Endothelial cell of hepatic sinusoid (primary cell): ENCODE data around the gene ZNF678.
"Not testable (repeated sequence)": the region's sequence is repeated elsewhere in the genome, so short reads cannot be mapped to it uniquely, and the experiment has no call there.

Experiments used
- in situ Hi-C: cut with HindIII; loops from 2 replicates; pipeline ENCODE4 v1.10.0; 2017; ENCODE audit warnings: low sequenced_read_pairs

The ZNF678 gene

GRCh38 chr1:227549892-227550291 lies 13.5 kb upstream of the ZNF678 start:
- in situ Hi-C loops: no loop called here

DNA sequence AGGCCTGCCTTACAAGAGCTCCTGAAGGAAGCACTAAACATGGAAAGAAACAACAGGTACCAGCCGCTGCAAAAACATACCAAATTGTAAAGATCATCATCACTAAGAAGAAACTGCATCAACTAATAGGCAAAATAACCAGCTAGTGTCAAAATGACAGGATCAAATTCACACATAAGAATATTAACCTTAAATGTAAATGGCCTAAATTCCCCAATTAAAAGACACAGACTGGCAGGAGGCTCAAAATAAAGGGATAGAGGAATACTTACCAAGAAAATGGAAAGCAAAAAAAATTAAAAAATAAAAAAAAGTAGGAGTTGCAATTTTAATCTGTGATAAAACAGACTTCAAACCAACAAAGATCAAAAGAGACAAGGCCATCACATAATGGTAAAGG lies 11.5 kb upstream of the ZNF678 start:
- in situ Hi-C loops: not testable (repeated sequence)

- in situ Hi-C loops: no loop called here
Observed at GRCh38 chr1:227556288-227556687, 7.1 kb upstream of the ZNF678 start.

DNA sequence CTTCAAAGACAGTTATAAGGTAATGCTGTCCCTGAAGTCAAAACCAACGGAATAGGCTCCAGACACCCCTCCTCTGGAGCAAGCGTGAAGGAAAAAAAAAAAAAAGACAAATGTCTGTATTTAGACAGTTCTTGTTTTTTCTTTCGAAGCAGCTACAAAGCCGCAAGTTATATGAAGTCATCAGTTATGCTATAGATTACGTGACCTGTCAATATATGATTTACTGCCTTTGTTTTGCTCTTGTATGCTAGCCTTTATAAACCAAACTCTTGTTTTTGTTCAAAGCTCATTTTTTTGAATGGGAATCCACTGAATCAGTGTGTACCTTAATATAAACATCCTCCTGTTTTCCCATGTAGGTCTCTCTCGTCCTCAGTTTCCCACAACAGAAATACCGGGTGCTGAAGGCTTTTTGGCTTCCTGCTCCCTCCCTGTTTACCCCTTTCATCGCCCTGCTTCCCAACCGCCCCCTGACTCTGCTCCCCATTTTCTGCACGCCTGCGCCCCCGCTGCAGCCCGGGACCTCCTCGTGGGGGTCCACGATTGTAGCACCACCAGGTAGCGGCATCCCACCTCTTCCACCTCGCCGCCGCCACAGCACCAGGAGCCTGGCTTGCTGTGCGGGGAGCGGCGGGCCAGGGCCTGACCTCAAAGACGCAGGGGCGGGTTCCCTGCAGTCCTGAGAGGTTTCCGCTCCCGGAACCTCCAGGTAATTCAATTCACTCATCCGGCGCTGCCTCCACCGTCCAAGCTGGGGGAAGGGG lies 5.2 kb upstream of the ZNF678 start:
- in situ Hi-C loops: no loop called here

- in situ Hi-C loops: no loop called here
Observed at GRCh38 chr1:227558732-227559262, 4.6 kb upstream of the ZNF678 start.

GRCh38 chr1:227559499-227559898 lies 3.9 kb upstream of the ZNF678 start:
- in situ Hi-C loops: no loop called here

GRCh38 chr1:227559926-227560325 lies 3.4 kb upstream of the ZNF678 start:
- in situ Hi-C loops: no loop called here

- in situ Hi-C loops: no loop called here
Observed at GRCh38 chr1:227560393-227561173, 2.8 kb upstream of the ZNF678 start.

GRCh38 chr1:227561241-227561907 lies 2.0 kb upstream of the ZNF678 start:
- in situ Hi-C loops: no loop called here

DNA sequence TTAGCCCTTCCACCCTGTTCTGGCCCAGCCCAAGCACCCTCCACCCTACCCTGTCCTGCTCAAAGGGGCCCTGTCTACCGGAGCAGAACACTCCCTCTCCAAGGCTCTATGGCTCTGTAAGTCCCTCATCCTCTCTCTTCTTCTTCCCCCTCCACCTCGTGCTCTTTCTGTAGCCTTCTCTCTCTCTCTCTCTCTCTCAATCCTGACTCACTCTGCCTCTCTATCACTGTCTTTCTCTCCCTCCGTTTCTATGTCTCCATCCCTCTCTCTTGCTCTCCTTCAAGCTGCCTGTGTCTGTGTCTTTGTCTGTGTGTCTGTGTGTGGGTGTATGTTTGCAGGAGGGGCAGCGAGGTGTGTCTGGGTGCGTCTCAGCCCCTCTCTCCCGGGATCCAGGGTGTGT lies 1.3 kb upstream of the ZNF678 start:
- in situ Hi-C loops: no loop called here

DNA sequence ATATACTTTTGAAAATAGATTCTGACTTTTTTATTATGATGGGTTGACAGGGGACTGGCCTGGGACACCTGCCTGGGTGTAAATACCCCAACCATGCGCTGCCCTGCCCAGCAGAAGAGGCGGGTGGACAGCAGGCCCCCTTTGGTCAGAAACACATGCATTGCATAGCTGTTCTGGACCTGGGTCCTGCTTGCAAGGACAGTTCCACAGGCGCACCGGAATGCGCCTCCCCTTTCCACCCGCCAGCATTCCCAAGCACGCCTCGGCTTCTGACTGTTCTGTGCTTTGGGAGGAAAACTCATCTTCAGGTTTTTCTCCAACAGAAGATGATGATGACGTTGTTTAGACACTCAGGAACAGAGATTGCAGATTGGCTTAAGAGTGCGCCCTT lies 428 bp upstream of the ZNF678 start:
- in situ Hi-C loops: no loop called here

DNA sequence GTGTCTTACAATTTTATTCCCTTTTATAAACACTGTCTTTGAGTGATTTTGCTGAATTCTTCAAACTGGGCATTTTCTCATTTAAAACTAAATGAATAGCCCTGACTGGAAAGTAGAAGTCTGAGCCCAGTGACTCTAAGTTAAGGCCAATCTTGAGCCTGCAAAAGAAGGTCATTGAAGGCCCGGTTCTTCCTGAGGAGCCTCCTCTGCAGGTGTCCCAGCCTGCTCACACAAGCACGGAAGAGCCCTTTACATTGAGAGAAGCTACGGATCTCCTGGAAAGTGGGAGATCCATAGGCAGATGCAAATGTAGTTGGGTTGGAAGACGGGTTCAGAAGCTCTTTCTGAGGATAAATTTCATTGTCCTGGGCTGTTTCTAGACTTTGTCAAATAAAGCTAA lies 3.9 kb downstream of the ZNF678 start:
- in situ Hi-C loops: no loop called here

- in situ Hi-C loops: no loop called here
Observed at GRCh38 chr1:227568593-227568992, 5.2 kb downstream of the ZNF678 start.

GRCh38 chr1:227572752-227573151 lies 9.4 kb downstream of the ZNF678 start:
- in situ Hi-C loops: no loop called here

DNA sequence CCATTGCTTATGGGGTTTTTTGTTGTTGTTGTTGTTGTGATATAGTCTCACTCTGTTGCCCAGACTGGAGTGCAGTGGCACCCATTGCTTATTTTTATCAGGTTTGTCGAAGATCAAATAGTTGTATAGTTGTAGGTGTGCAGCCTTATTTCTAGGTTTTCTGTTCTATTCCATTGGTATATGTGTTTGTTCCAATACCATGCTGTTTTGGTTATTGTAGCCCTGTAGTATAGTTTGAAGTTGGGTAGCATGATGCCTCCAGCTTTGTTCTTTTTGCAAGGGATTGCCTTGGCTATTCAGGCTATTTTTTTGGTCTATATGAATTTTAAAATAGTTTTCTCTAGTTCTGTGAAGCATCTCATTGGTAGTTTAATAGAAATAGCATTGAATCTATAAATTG lies 11.6 kb downstream of the ZNF678 start:
- in situ Hi-C loops: no loop called here

GRCh38 chr1:227576189-227576588 lies 12.8 kb downstream of the ZNF678 start:
- in situ Hi-C loops: no loop called here

DNA sequence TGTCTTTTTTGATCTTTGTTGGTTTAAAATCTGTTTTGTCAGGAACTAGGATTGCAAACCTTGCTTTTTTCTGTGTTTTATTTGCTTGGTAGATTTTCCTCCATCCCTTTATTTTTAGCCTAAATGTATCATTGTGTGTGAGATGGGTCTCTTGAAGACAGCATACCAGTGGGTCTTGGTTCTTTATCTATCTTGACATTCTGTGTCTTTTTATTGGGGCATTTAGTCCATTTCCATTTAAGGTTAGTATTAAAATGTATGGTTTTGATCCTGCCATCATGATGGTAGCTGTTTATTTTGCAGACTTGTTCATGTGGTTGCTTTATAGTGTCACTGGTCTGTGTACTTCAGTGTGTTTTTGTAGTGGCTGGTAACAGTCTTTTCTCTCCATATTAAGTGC lies 14.1 kb downstream of the ZNF678 start:
- in situ Hi-C loops: no loop called here

DNA sequence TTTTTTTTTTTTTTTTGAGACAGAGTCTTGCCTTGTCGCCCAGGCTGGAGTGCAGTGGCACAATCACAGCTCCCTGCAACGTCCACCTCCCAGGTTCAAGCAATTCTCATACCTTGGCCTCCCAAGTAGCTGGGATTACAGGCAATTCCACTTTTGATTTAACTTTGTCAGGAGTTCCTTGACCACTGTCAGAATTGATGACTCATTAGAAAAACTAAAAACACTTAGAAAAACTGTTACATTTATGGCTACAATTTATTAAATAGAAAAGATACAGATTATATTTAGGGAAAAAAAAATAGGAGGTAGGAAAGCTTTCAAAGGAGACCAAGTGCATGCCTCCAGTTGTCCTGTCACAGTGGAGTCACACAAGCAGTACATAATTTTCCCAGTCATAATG lies 20.0 kb downstream of the ZNF678 start:
- in situ Hi-C loops: no loop called here

DNA sequence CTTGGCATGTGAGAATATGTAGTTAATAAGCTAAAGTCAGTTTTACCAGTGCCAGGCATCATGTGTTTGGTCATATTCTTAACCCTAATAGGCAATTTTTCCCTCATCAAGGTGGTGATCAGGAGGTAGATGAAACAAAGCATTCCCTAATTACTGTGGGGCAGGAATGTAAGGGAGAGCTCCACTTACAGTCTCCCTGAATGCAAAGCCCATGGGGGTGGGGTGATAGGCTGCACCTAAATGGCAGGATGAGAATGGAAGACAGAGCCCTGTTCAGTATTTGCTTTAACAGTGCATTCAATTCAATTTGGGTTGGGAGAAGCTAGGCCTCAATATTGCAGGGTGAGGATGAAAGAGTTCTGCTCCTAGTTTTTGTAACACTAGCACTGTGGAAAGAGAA lies 23.4 kb downstream of the ZNF678 start:
- in situ Hi-C loops: no loop called here

- in situ Hi-C loops: no loop called here
Observed at GRCh38 chr1:227587968-227588367, 24.6 kb downstream of the ZNF678 start.

DNA sequence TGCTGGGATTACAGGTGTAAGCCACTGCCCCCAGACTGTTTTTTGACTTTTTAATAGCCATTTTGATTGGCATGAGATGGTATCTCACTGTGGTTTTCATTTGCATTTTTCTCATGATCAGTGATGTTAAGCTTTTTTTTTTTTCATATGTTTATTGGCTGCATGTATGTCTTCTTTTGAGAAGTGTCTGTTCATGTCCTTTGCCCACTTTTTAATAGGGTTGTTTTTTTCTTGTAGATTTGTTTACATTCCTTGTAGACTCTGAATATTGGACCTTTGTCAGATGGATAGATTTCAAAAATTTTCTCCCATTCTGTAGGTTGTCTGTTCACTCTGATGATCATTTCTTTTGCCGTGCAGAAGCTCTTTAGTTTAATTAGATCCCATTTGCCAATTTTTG lies 25.4 kb downstream of the ZNF678 start:
- in situ Hi-C loops: not testable (repeated sequence)

GRCh38 chr1:227589777-227590176 lies 26.4 kb downstream of the ZNF678 start:
- in situ Hi-C loops: not testable (repeated sequence)
